Activated T-helper 2 cell treated with anti-CD3 and anti-CD28 coated beads, Interferon-gamma antibody, Interleukin-2, Interleukin-4, amounts not matched to agents 10 μg/mL and 5 μg/mL and 100 μg/mL, durations not matched to agents 14 hours and 24 hours and 36 hours (primary cell): Measurements from ENCODE around the gene ICAM5. TPM values are rescaled to one million over a fixed set of nuclear protein-coding genes. Genes with fewer than 3 reads are reported as not detected.
"Not testable (repeated sequence)": the region's sequence is repeated elsewhere in the genome, so short reads cannot be mapped to it uniquely, and the experiment has no call there.

Experiments
- DNase-seq: peaks from one replicate; pipeline ENCODE4 v3.0.0; 2021; ENCODE audit warnings: low spot score
- H3K27ac Mint-ChIP-seq: one replicate; pipeline ENCODE4 v1.8.0; 2021; ENCODE audit warnings: mixed read lengths
- H3K27me3 Mint-ChIP-seq: one replicate; pipeline ENCODE4 v1.8.0; 2021; ENCODE audit warnings: low read depth, mixed read lengths
- H3K36me3 Mint-ChIP-seq: one replicate; pipeline ENCODE4 v1.8.0; 2021; ENCODE audit warnings: low read depth, mixed read lengths
- H3K4me1 Mint-ChIP-seq: one replicate; pipeline ENCODE4 v1.8.0; 2021; ENCODE audit warnings: low read depth, mixed read lengths
- H3K4me3 Mint-ChIP-seq: one replicate; pipeline ENCODE4 v1.8.0; 2021; ENCODE audit warnings: low read depth, mild to moderate bottlenecking, moderate library complexity, mixed read lengths
- H3K9me3 Mint-ChIP-seq: one replicate; pipeline ENCODE4 v1.8.0; 2021; ENCODE audit warnings: mixed read lengths
- intact Hi-C: fragments of 100-400 bp; cut with micrococcal nuclease; formaldehyde crosslinking; loops from one replicate; pipeline ENCODE4 v1.15.1; 2023
- total RNA-seq: library from RNA; stranded (reverse); gene quantifications from 2 replicates; pipeline ENCODE4 v1.2.3, GENCODE V29; 2022

ICAM5 gene
- total RNA-seq, 1 donor from 2014 or later = 3.5 TPM

DNA sequence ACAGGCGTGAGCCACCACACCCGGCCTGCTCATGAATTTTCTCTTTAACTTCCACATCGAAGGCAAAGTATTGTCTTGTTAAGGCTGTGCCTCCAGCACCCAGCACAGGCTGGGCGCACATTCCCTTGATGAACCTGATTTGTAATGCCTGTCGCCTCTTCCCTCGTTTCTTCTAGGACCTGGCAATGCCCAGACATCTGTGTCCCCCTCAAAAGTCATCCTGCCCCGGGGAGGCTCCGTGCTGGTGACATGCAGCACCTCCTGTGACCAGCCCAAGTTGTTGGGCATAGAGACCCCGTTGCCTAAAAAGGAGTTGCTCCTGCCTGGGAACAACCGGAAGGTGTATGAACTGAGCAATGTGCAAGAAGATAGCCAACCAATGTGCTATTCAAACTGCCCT lies 15.2 kb upstream of the ICAM5 start:
- intact Hi-C loops = no loop called here
- Mint-ChIP-seq H3K4me3 (no peak overlapping the region), H3K36me3 (peaks cover 60% of the 10 kb centered on the region), H3K27ac (no peak overlapping the region), H3K27me3 (no peaks in the 10 kb centered on the region), H3K9me3 (no peaks in the 10 kb centered on the region), H3K4me1 (peaks cover 24% of the 10 kb centered on the region)
- DNase-seq = no peak

DNA sequence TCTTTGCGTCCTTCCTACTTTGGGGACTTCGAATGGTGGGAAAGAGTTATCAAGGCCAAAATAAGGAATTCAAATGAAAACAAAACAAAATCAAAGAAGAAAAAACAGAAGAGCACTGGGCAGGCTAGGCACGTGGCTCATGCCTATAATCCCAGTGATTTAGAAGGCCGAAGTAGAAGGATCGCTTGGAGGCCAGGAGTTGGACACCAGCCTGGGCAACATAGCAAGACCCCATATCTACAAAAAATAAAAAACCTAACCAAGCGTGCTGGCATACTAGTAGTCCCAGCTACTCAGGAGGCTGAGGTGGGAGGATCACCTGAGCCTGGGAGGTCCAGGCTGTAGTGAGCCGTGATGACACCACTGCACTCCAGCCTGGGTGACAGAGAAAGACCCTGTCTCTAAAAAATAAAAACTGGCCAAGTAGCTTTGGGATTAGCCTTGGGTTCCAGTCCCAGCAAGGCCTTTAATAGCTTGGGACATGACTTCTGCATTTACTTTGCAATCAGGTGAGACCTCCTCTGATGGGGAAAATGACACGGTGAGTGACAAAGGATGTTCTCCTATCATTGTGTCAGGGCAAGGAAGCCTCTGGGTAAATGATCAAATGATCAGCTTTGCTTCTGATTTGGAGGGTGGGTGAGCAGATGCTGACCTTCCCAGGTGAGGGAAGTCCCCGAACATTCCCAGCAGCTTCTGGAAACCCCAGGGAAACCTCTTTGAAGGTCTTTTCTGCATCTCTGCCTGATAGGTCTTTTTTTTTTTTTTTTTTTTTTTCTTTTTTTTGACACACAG lies 11.8 kb upstream of the ICAM5 start:
- Mint-ChIP-seq H3K4me3 (peak overlapping the region; percentile 39), H3K36me3 (peaks cover 64% of the 10 kb centered on the region), H3K27ac (no peak overlapping the region), H3K9me3 (no peaks in the 10 kb centered on the region), H3K27me3 (no peaks in the 10 kb centered on the region), H3K4me1 (peaks cover 20% of the 10 kb centered on the region)
- intact Hi-C loops = no loop called here
- no peak for DNase-seq

DNA sequence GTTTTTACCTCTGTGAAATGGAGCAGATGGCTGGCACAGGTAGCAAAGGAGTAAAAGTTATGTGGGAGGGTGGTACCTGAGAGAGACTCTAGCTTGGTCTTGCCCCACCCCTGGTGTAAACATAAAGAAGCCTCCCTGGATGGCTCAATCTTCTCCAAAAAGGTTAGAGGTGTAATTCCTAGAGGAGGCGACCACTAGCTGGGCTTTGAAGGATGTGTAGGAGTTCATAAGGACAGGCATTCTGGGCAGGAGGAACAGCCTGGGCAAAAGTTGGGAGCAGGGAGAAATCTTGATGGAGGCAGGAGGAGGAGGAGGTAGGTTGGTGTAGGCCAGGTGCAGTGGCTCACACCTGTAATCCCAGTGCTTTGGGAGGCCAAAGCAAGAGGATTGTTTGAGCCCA lies 10.8 kb upstream of the ICAM5 start:
- H3K27me3 Mint-ChIP-seq = no peaks in the 10 kb centered on the region
- H3K4me1 Mint-ChIP-seq = peaks cover 19% of the 10 kb centered on the region
- H3K9me3 Mint-ChIP-seq = no peaks in the 10 kb centered on the region
- intact Hi-C loops = no loop called here
- H3K4me3 Mint-ChIP-seq = no peak overlapping the region
- H3K36me3 Mint-ChIP-seq = peaks cover 71% of the 10 kb centered on the region
- H3K27ac Mint-ChIP-seq = peak overlapping the region; percentile 52
- no peak for DNase-seq

DNA sequence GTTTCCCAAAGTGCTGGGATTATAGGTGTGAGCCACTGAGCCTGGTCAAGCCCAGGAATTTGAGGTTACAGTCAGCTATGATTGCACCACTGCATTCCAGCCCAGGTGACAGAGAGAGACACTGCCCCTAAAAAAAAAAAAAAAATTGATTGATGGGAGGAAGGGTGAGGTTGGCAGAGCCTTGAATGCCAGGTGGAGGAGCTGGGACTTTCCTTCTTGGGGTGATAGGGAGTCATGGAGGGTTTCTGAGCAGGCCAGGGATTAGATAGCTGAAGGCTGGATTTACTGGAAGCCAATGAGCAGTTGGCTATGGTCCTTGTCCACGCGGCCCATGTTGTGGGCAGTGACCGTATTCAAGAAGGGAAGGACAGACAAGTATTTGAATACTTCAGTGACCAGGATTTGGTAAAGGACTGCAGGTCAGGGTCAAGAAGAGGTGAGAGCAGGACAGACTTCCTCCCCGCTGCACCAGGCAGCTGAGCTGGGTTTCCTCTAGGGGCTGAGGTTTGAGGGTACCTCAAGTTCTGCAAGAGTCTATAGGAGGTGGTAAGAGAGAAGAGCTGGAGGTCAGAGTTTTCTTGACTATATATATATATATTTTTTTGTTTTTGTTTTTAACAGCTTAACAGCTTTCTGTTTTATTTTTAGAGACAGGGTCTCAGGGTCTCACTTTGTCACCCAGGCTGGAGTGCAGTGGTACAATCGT lies 9.9 kb upstream of the ICAM5 start:
- Mint-ChIP-seq H3K9me3 (no peaks in the 10 kb centered on the region), H3K36me3 (peaks cover 73% of the 10 kb centered on the region), H3K4me3 (no peak overlapping the region), H3K27me3 (no peaks in the 10 kb centered on the region), H3K27ac (peak overlapping the region; percentile 30), H3K4me1 (peaks cover 17% of the 10 kb centered on the region)
- DNase-seq = no peak
- intact Hi-C loops = no loop called here

- H3K4me3 Mint-ChIP-seq, H3K27me3 Mint-ChIP-seq, H3K27ac Mint-ChIP-seq, DNase-seq, H3K9me3 Mint-ChIP-seq, intact Hi-C loops: not testable (repeated sequence)
- Mint-ChIP-seq H3K4me1 (peaks cover 37% of the 10 kb centered on the region), H3K36me3 (peaks cover 81% of the 10 kb centered on the region)
Measured at GRCh38 chr19:10282043-10282442, 7.7 kb upstream of the ICAM5 start.

DNA sequence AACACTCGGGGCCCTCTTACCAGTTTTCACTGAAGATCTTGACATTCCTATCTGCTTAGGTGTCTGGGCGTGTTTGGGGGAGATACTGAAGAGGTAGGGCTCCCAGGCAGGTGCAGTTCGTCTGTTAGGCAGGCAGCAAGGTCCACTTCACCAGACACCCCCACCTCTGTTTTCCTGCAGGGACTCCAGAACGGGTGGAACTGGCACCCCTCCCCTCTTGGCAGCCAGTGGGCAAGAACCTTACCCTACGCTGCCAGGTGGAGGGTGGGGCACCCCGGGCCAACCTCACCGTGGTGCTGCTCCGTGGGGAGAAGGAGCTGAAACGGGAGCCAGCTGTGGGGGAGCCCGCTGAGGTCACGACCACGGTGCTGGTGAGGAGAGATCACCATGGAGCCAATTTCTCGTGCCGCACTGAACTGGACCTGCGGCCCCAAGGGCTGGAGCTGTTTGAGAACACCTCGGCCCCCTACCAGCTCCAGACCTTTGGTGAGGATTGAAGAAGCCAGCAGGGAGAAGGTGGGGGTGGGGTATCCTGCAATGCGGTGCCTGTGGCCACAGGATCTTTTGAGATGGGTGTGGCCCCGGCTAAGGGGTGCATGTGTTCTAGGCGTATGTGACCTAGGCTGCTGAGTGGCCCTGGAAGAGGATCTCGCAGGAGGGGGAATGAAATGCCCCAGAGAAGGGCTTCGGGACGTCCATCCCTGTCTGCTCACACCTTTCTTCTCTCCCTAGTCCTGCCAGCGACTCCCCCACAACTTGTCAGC lies 6.3 kb upstream of the ICAM5 start:
- Mint-ChIP-seq H3K9me3 (no peaks in the 10 kb centered on the region), H3K4me3 (no peak overlapping the region), H3K4me1 (peaks cover 41% of the 10 kb centered on the region), H3K27me3 (peaks cover 2% of the 10 kb centered on the region), H3K27ac (no peak overlapping the region), H3K36me3 (peaks cover 67% of the 10 kb centered on the region)
- no peak for DNase-seq
- intact Hi-C loops = no loop called here

- H3K9me3 Mint-ChIP-seq = no peaks in the 10 kb centered on the region
- peak overlapping the region; percentile 16 for H3K27ac Mint-ChIP-seq
- DNase-seq = no peak
- intact Hi-C loops = no loop called here
- H3K36me3 Mint-ChIP-seq = peaks cover 60% of the 10 kb centered on the region
- H3K4me3 Mint-ChIP-seq = no peak overlapping the region
- H3K27me3 Mint-ChIP-seq = peaks cover 7% of the 10 kb centered on the region
- H3K4me1 Mint-ChIP-seq = peaks cover 44% of the 10 kb centered on the region
Measured at GRCh38 chr19:10284065-10284959, 5.4 kb upstream of the ICAM5 start.

- H3K9me3 Mint-ChIP-seq = no peaks in the 10 kb centered on the region
- H3K36me3 Mint-ChIP-seq = peaks cover 55% of the 10 kb centered on the region
- H3K27ac Mint-ChIP-seq = no peak overlapping the region
- DNase-seq = no peak
- H3K4me3 Mint-ChIP-seq = no peak overlapping the region
- peaks cover 42% of the 10 kb centered on the region for H3K4me1 Mint-ChIP-seq
- H3K27me3 Mint-ChIP-seq = peaks cover 7% of the 10 kb centered on the region
- intact Hi-C loops = loop anchor here (5.0 kb wide), 2 partner anchors 47 to 232 kb away; partner anchors contain the start of genes RAVER1 and S1PR5
Measured at GRCh38 chr19:10284960-10285278, 4.8 kb upstream of the ICAM5 start.

- H3K4me1 Mint-ChIP-seq = peaks cover 44% of the 10 kb centered on the region
- H3K27me3 Mint-ChIP-seq = peaks cover 12% of the 10 kb centered on the region
- no peak overlapping the region for H3K4me3 Mint-ChIP-seq
- DNase-seq = no peak
- intact Hi-C loops = loop anchor here (5.0 kb wide), 2 partner anchors 47 to 232 kb away; partner anchors contain the start of genes RAVER1 and S1PR5
- H3K9me3 Mint-ChIP-seq = no peaks in the 10 kb centered on the region
- H3K36me3 Mint-ChIP-seq = peaks cover 50% of the 10 kb centered on the region
- peak overlapping the region; percentile 4 for H3K27ac Mint-ChIP-seq
Measured at GRCh38 chr19:10285393-10285792, 4.4 kb upstream of the ICAM5 start.

- peak; percentile 56 for DNase-seq
- Mint-ChIP-seq H3K4me3 (peak within 1 kb of the TSS; percentile 56), H3K4me1 (peaks cover 59% of the 10 kb centered on the region), H3K36me3 (peaks cover 39% of the 10 kb centered on the region), H3K9me3 (no peaks in the 10 kb centered on the region), H3K27ac (peak within 1 kb of the TSS; percentile 7), H3K27me3 (peaks cover 26% of the 10 kb centered on the region)
- intact Hi-C loops = loop anchor here (1.0 to 5.0 kb wide), 4 partner anchors 8 to 230 kb away; partner anchors contain the start of genes ICAM1, RAVER1 and S1PR5
Measured at GRCh38 chr19:10286803-10287737, 2.7 kb upstream of the ICAM5 start, which contains the start of gene ICAM4. ICAM4 (plus strand) TSS chr19:10286955; CDS start chr19:10287013, 58 bp downstream.

- H3K27ac Mint-ChIP-seq = peak overlapping the region; percentile 42
- H3K4me3 Mint-ChIP-seq = peak overlapping the region; percentile 79
- no peaks in the 10 kb centered on the region for H3K9me3 Mint-ChIP-seq
- peaks cover 40% of the 10 kb centered on the region for H3K27me3 Mint-ChIP-seq
- peaks cover 35% of the 10 kb centered on the region for H3K36me3 Mint-ChIP-seq
- intact Hi-C loops = loop anchor here (5.0 kb wide), 2 partner anchors 44 to 229 kb away; partner anchors contain the start of genes RAVER1 and S1PR5
- H3K4me1 Mint-ChIP-seq = peaks cover 71% of the 10 kb centered on the region
- DNase-seq = peak; percentile 36
Measured at GRCh38 chr19:10288662-10289166, 1.0 kb upstream of the ICAM5 start.
